ENCODE measurements around the gene METTL1. TPM values are rescaled to one million over a fixed set of nuclear protein-coding genes. Genes with fewer than 3 reads are reported as not detected.

Gene METTL1
- total RNA-seq, 1 donor, result 5.2 TPM

DNA sequence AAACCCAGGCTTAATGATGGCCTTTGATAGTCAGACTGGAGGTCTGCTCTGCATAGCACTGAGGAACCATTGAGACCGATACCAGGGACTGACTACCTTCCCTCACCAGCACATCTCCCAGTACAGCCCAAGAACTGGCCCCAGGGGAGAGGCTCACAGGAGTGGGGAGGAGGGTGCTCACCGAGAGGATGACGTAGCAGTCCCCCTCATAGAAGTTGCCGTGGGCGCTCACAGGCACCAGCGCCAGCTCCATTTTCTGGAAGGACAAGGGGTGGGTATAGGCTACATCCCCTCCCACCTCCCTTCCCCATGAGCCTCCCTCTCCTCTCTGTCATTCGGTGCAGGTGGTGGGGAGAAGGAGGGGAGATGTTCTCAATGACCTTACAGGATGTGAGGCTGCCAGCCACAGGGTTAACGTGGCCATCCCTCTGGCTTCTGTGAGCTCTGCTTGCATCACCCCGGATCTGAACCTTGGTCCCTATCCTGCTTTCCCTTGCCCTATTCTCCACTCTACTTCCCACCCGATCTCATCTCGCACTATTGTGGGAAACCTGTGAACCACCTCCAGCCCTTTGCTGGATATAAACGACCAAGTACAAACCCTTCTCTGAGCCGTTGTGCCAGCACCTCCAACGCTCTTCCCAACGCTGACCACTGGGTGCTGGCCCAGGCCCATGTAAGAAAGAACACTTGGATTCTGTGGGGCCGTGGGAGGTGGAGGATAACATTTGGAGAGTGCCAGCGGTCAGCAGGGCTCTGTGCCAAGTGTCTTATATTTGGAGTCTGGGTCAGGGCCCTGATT, 42.3 kb upstream of the METTL1 start:
- no peak overlapping the region for H3K4me3 ChIP-seq (ENCODE audit: low read depth, low read length)
- TF ChIP-seq, protein P1, sequence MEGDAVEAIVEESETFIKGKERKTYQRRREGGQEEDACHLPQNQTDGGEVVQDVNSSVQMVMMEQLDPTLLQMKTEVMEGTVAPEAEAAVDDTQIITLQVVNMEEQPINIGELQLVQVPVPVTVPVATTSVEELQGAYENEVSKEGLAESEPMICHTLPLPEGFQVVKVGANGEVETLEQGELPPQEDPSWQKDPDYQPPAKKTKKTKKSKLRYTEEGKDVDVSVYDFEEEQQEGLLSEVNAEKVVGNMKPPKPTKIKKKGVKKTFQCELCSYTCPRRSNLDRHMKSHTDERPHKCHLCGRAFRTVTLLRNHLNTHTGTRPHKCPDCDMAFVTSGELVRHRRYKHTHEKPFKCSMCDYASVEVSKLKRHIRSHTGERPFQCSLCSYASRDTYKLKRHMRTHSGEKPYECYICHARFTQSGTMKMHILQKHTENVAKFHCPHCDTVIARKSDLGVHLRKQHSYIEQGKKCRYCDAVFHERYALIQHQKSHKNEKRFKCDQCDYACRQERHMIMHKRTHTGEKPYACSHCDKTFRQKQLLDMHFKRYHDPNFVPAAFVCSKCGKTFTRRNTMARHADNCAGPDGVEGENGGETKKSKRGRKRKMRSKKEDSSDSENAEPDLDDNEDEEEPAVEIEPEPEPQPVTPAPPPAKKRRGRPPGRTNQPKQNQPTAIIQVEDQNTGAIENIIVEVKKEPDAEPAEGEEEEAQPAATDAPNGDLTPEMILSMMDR (IDR thresholded peaks at IDR 0.05; ENCODE audit: insufficient read depth, low read depth, low read length), result peak; percentile 27
- DNase-seq (ENCODE audit: low read depth), result peak; percentile 66

DNA sequence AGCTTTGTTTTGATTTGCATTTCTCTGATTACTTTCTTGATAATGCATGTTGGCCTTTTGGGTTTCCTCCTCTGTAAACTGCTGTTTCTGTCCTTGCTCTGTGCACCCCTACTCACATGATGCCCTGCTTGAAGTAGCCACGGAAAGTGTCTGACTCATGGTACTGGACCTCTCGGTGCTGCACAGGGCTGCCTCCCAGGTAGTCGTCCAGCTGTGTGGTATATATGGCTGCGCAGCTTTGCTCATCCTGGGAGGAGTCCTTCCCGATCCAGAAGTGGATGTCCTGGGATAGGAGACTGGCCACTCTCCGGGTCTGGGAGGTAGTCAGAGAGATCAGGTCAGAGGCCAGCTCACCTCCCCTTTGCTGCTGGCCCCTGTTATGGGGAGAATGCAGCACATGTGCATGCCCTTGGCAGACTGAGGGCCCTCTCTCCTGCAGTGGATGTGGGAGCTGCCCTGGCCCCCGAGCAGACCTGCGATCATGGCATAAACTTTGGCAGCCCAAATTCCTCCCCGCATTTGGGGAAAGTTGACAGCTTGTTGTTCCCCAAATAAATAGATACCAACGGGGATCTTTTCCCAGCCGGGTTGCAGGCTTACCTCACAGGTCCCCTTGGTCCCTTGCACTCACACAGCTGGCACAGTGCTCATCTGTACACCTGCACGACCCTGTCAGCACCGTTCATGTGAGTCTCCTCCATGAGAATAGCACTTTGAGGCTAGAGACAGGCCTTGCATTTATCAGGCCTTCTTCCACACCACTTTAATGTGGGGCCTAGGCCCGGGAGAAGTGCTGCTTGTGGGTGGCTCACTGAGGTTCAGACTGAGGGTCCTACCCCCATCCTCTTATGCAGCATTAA, 41.4 kb upstream of the METTL1 start:
- TF ChIP-seq, protein P1 (IDR thresholded peaks at IDR 0.05; ENCODE audit: insufficient read depth, low read depth, low read length), result no peak
- no peak for DNase-seq (ENCODE audit: low read depth)
- H3K4me3 ChIP-seq (ENCODE audit: low read depth, low read length), result no peak overlapping the region

DNA sequence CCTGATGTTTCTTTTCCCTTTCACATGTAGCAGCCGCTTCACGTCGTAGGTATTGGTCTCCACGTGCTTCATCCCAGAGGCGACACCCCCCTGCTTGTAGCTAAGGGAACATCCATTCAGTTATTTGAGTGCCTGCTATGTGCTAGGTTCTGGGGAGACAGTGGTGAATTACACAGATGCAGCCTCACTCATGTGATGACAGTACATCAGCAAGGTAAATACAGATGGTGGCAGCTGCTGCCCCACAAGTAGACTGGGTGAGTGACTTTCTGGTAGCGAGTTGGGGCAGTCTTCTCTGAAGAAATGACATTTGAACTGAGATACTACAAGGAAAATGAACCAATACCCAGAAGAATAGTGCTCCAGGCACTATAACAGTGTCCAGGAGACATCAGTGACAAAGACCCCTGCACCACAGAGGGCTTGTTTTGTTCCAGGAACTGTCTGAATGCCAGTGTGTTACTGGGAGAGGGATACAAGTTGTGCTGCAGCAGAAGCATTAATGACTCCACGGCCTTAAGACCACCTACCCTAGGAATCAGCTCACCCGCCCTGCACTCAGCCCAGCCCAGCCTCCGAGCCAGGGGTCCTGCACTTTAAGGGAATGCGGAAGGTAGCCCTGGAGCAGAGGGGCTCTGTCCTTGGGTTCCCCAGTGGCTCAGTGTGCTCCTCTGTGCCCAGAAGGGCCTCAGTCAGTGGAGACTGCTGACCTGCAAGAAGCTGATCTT, 39.3 kb upstream of the METTL1 start:
- TF ChIP-seq, protein P1 (IDR thresholded peaks at IDR 0.05; ENCODE audit: insufficient read depth, low read depth, low read length), result no peak
- H3K4me3 ChIP-seq (ENCODE audit: low read depth, low read length), result no peak overlapping the region
- DNase-seq (ENCODE audit: low read depth), result no peak

DNA sequence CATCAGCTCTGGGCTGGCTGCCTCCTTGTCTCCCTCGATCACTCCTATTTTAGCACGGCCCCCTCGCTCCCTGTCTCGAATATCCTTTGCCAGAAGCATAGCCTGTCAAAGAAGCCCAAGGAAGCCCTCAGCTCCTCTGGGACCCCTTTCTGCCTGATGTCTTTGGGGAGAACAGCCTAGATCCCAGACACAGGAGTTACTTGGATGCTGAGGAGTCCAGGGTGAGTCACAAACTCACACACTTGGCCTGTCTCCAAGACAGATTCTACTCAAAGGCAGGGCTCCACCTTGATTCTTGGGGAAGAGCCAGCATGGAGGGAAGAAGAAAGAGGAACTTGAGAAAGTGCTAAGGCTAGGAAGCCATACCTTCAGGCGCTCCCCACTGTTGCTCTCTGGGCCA, 38.5 kb upstream of the METTL1 start:
- TF ChIP-seq, protein P1 (IDR thresholded peaks at IDR 0.05; ENCODE audit: insufficient read depth, low read depth, low read length), result no peak
- no peak overlapping the region for H3K4me3 ChIP-seq (ENCODE audit: low read depth, low read length)
- DNase-seq (ENCODE audit: low read depth), result peak; percentile 31

DNA sequence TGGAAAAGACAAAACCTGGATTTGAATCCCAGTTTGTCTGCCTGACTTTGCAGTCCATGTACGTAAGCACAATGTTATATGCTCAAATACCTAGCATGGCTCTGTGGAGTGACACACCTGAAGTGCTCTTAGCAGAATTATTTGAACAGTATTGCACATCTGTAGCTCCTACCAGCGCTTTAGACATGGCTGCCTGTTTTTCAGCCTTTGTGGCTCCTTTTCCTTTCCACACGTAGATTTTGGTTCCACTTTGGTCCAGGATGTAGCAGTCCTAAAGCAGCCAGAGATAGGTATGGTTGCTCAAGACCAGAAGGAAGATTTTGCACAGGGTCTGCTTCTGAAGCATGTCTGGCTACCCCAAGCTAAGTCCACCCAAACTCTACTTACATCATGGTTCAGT, 37.5 kb upstream of the METTL1 start:
- DNase-seq (ENCODE audit: low read depth), result no peak
- TF ChIP-seq, protein P1 (IDR thresholded peaks at IDR 0.05; ENCODE audit: insufficient read depth, low read depth, low read length), result no peak
- H3K4me3 ChIP-seq (ENCODE audit: low read depth, low read length), result no peak overlapping the region

DNA sequence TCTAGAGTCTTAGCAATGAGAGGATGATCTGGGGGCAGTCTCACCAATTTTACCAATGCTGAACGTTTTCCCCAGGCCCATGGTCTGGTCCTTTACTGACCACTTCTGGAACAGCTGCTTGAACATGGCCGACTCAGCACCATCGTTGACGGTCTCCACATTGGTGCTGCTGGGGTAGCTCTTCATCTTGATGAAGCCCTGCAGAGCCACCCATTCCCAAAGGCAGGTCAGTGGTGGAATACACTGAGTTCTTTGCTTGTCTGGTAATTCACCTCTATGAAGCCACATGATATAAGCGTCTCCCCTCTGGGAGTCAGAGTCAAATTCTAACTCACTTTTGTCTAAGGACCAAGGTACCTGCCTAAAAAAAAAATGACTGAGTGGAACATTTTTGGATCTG, 36.4 kb upstream of the METTL1 start:
- DNase-seq (ENCODE audit: low read depth), result no peak
- no peak overlapping the region for H3K4me3 ChIP-seq (ENCODE audit: low read depth, low read length)
- TF ChIP-seq, protein P1 (IDR thresholded peaks at IDR 0.05; ENCODE audit: insufficient read depth, low read depth, low read length), result no peak

Data from fibroblast of villous mesenchyme (primary cell).